ENCODE data around the gene SLC25A14. TPM values are rescaled to one million over a fixed set of nuclear protein-coding genes. Genes with fewer than 3 reads are reported as not detected.

The SLC25A14 gene
- total and polyA plus RNA-seq, 2 donors (not counting 3 experiments of a cell fraction or from before 2014, with no cell fraction given), result 10.6 to 11.5 TPM

DNA sequence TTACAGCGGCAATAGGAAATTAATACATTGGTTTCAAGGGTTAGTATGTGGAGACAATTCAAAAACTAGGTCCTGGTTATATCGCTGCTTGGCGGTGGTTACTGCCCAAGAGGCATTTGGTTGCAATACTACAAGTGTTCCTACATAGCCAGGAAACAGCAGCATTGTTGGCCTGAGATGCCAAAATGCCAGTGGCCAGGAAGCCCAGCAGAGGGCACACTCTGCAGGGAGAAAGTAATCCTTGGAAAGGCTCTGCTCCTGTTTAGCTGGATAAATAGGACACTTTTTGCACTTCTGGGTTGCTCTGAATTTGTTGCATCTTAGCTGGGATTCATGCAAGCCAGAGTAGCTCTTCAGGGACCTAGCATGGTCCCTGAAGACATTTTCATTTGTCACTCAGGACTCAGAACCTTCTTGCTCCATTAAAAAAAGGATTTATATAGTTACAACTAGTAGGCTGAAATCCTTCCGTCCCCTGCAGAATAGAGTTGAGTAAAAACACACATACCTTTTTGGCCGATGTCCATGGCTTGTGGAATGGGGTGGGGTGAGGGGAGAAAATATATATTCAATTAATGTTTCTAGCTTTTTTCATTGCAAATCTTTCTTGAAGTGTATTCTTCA, 53.8 kb downstream of the SLC25A14 start:
- Histone ChIP-seq H3K36me3 (ENCODE audit: control insufficient read depth in 2 of 2, extremely low read depth in 1 of 2, insufficient read depth in 2 of 2, low read length in 2 of 2) (no peaks in the 10 kb centered on the region), H3K4me2 (ENCODE audit: insufficient read depth, low read length) (no peak overlapping the region), H4K20me1 (replicated peaks; ENCODE audit: control insufficient read depth, extremely low read depth, insufficient read depth, low read length) (no peaks in the 10 kb centered on the region), H3K4me3 (replicated peaks in 1 of 3; ENCODE audit: insufficient read depth in 1 of 3, low read depth in 1 of 3, low read length in 3 of 3) (no peak overlapping the region), H3K27me3 (ENCODE audit: control insufficient read depth in 2 of 2, insufficient read depth in 2 of 2, low read length in 2 of 2) (peaks cover 0 to 5% of the 10 kb centered on the region in 2 experiments), H3K9me3 (replicated peaks; ENCODE audit: control insufficient read depth, insufficient read depth, low read length) (no peaks in the 10 kb centered on the region), H2AFZ (ENCODE audit: low read depth, low read length) (no peak overlapping the region), H3K9ac (replicated peaks; ENCODE audit: extremely low read depth, insufficient read depth, low read length) (no peak overlapping the region), H3K4me1 (ENCODE audit: control insufficient read depth, extremely low read depth, insufficient read depth, low read length) (no peaks in the 10 kb centered on the region), H3K79me2 (ENCODE audit: control insufficient read depth, insufficient read depth, low read length) (no peaks in the 10 kb centered on the region), H3K27ac (ENCODE audit: insufficient read depth, low read depth, low read length) (no peak overlapping the region), H3K9me1 (replicated peaks; ENCODE audit: control insufficient read depth, extremely low read depth, insufficient read depth, low read length) (no peaks in the 10 kb centered on the region)
- TF ChIP-seq CTCF (IDR thresholded peaks at IDR 0.05; ENCODE audit: extremely low read depth in 1 of 2, insufficient read depth in 1 of 2, low read depth in 1 of 2, low read length in 2 of 2) (peak; percentile 45 to 63), MYC (IDR thresholded peaks at IDR 0.05; ENCODE audit: low read depth, low read length) (no peak), GATA2 (IDR thresholded peaks at IDR 0.05; ENCODE audit: insufficient read depth, insufficient read length, low read depth, low read length) (no peak)
- TF ChIP-seq, protein P1, sequence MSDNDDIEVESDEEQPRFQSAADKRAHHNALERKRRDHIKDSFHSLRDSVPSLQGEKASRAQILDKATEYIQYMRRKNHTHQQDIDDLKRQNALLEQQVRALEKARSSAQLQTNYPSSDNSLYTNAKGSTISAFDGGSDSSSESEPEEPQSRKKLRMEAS (IDR thresholded peaks at IDR 0.05; ENCODE audit: insufficient read depth, insufficient read length), result no peak
- CTCF ChIA-PET, result interaction anchor here (0.6 to 4.9 kb wide), 6 partner anchors 9 to 523 kb away, joined by 3 to 41 read pairs (median 7); partner anchors contain the start of genes RBMX2 and SLC25A14
- POLR2A ChIA-PET, result no interaction called here
- dilution Hi-C loops (cut with MboI; ENCODE audit: extremely low pct_ligation_motif_present, low sequenced_read_pairs) (no loop called here), intact Hi-C loops (cut with micrococcal nuclease) (loop anchor here (1.0 kb wide), 1 partner anchor 524 kb away; no protein-coding TSS in a partner anchor)
- FAIRE-seq, result peak; percentile 78
- no TSS peak for BruUV-seq (replicated peaks)
- peak; percentile 50 for DNase-seq (ENCODE audit: low read depth, low spot score)

DNA sequence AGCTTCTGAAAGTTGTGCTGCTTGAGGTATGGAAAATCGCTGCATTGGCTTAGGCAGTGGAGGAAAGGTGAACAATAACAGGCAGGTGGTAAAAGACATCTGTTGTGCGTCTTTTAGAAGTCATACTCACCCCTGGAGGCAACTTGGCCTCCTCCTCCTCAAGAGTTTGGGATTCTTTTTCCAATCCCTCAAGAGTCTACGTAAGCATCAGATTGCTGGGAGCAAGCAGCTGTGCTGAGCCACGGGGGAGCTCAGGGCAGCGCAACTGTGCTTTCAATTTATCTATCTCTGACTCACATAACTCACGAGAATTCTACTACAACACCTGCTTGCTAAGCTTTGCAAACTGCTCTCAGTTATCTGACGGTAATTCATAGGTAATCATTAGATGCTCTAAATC, 55.6 kb downstream of the SLC25A14 start:
- dilution Hi-C loops (cut with MboI; ENCODE audit: extremely low pct_ligation_motif_present, low sequenced_read_pairs), result no loop called here
- Histone ChIP-seq H3K36me3 (ENCODE audit: control insufficient read depth in 2 of 2, extremely low read depth in 1 of 2, insufficient read depth in 2 of 2, low read length in 2 of 2) (no peaks in the 10 kb centered on the region), H3K27me3 (ENCODE audit: control insufficient read depth in 2 of 2, insufficient read depth in 2 of 2, low read length in 2 of 2) (peaks cover 0 to 5% of the 10 kb centered on the region in 2 experiments), H2AFZ (ENCODE audit: low read depth, low read length) (no peak overlapping the region), H3K79me2 (ENCODE audit: control insufficient read depth, insufficient read depth, low read length) (no peaks in the 10 kb centered on the region), H3K9me3 (replicated peaks; ENCODE audit: control insufficient read depth, insufficient read depth, low read length) (no peaks in the 10 kb centered on the region), H3K4me3 (replicated peaks in 1 of 3; ENCODE audit: insufficient read depth in 1 of 3, low read depth in 1 of 3, low read length in 3 of 3) (no peak overlapping the region), H3K4me2 (ENCODE audit: insufficient read depth, low read length) (no peak overlapping the region), H3K4me1 (ENCODE audit: control insufficient read depth, extremely low read depth, insufficient read depth, low read length) (no peaks in the 10 kb centered on the region), H3K9ac (replicated peaks; ENCODE audit: extremely low read depth, insufficient read depth, low read length) (no peak overlapping the region), H3K27ac (ENCODE audit: insufficient read depth, low read depth, low read length) (no peak overlapping the region), H3K9me1 (replicated peaks; ENCODE audit: control insufficient read depth, extremely low read depth, insufficient read depth, low read length) (no peaks in the 10 kb centered on the region), H4K20me1 (replicated peaks; ENCODE audit: control insufficient read depth, extremely low read depth, insufficient read depth, low read length) (no peaks in the 10 kb centered on the region)
- CTCF ChIA-PET, result interaction anchor here (4.9 kb wide), 1 partner anchor 521 kb away, joined by 41 read pairs; no protein-coding TSS in a partner anchor
- DNase-seq (ENCODE audit: low read depth, low spot score) (no peak), FAIRE-seq (no peak)
- no TSS peak for BruUV-seq (replicated peaks)
- no peak for TF ChIP-seq JUN (IDR thresholded peaks at IDR 0.05; ENCODE audit: borderline replicate concordance, insufficient read depth, insufficient read length, low read depth)
- intact Hi-C loops (cut with micrococcal nuclease), result no loop called here
- POLR2A ChIA-PET, result no interaction called here

Data from endothelial cell of umbilical vein (primary cell).